Measurements from ENCODE around the gene CIZ1. TPM values are rescaled to one million over a fixed set of nuclear protein-coding genes. Genes with fewer than 3 reads are reported as not detected.

The CIZ1 gene
- total and polyA plus RNA-seq, 2 of the 13 experiments (the other 11 are each of a cell fraction or from before 2014, with no cell fraction given), result 30.6 to 50.3 TPM

- Histone ChIP-seq H3K4me2 (ENCODE audit: low read depth, low read length) (peak overlapping the region; percentile 71), H3K36me3 (replicated peaks in 1 of 2; ENCODE audit: control insufficient read depth in 1 of 2, insufficient read depth in 2 of 2, low read length in 2 of 2) (peaks cover 6 to 26% of the 10 kb centered on the region in 2 experiments; a peak in 4 of 5 replicates), H3K27ac (ENCODE audit: extremely low read length, insufficient read depth, low read length) (peak overlapping the region; percentile 58), H3K79me2 (ENCODE audit: insufficient read depth, low read length) (peaks cover 9% of the 10 kb centered on the region), H3K27me3 (ENCODE audit: control insufficient read depth in 1 of 2, insufficient read depth in 2 of 2, low read length in 2 of 2) (no peaks in the 10 kb centered on the region), H3K9ac (ENCODE audit: insufficient read depth, low read depth, low read length) (peak overlapping the region; percentile 81), H3K9me3 (ENCODE audit: low read length) (no peaks in the 10 kb centered on the region), H3K4me3 (replicated peaks in 1 of 3; ENCODE audit: insufficient read depth in 1 of 3, low read depth in 2 of 3, low read length in 3 of 3) (peak overlapping the region; percentile 75 to 95 (median 82)), H3K4me1 (ENCODE audit: insufficient read depth, low read length) (peaks cover 11% of the 10 kb centered on the region), H2AFZ (ENCODE audit: low read length) (no peak overlapping the region), H4K20me1 (ENCODE audit: insufficient read depth, low read length) (no peaks in the 10 kb centered on the region)
- ChIA-PET POLR2A (interaction anchor here (0.7 to 1.4 kb wide), 5 partner anchors 14 to 38 kb away, joined by 3 to 5 read pairs (median 3); partner anchors contain the start of gene BBLN), CTCF (ENCODE audit: low intra/inter-chr PET ratio, low total read pairs) (interaction anchor here (1.2 kb wide), 1 partner anchor 66 kb away, joined by 3 read pairs; no protein-coding TSS in a partner anchor)
- ATAC-seq (peak; percentile 51), DNase-seq (ENCODE audit: low spot score) (no peak), FAIRE-seq (no peak)
- intact Hi-C loops (cut with micrococcal nuclease; ENCODE audit: unreplicated experiment), result no loop called here
- WGBS (ENCODE audit: low lambda C conversion rate), result 18% methylated on average over 29 of the region's 32 CpGs
- in situ Hi-C loops (cut with HindIII; ENCODE audit: extremely low pct_ligation_motif_present, low pct_unique_long_range_greater_than_20kb), result no loop called here
- TSS peak; percentile 67 for BruUV-seq (replicated peaks)
- TF ChIP-seq EEA1 (CRISPR knock-in tag; IDR thresholded peaks at IDR 0.05; ENCODE audit: borderline replicate concordance), result peak; percentile 40; the same call in 1 of the 2 replicates
- 0 out of 2 replicates have a peak, but pooled peaks have one; percentile 6 for TF ChIP-seq ZBTB2 (CRISPR knock-in tag; IDR thresholded peaks at IDR 0.05; ENCODE audit: low read depth)
- no peak for TF ChIP-seq ZNF776 (CRISPR knock-in tag; IDR thresholded peaks at IDR 0.05)
- no peak for TF ChIP-seq ZNF883 (CRISPR knock-in tag; IDR thresholded peaks at IDR 0.05; ENCODE audit: not compliant biosample characterization)
- TF ChIP-seq ZXDC (CRISPR knock-in tag; IDR thresholded peaks at IDR 0.05), result 0 out of 2 replicates have a peak, but pooled peaks have one; percentile 20
- TF ChIP-seq CENPBD1 (CRISPR knock-in tag; IDR thresholded peaks at IDR 0.05; ENCODE audit: borderline replicate concordance, low read depth), result no peak
- 0 out of 2 replicates have a peak, but pooled peaks have one; percentile 12 for TF ChIP-seq PATZ1 (CRISPR knock-in tag; IDR thresholded peaks at IDR 0.05)
- TF ChIP-seq TCF12 (IDR thresholded peaks at IDR 0.05), result no peak
- 0 out of 2 replicates have a peak, but pooled peaks have one; percentile 2 for TF ChIP-seq TCF12 (CRISPR knock-in tag; IDR thresholded peaks at IDR 0.05)
- no peak for TF ChIP-seq NFIC (IDR thresholded peaks at IDR 0.05; ENCODE audit: low read length)
- TF ChIP-seq ZNF841 (CRISPR knock-in tag; IDR thresholded peaks at IDR 0.05; ENCODE audit: borderline replicate concordance), result 0 out of 2 replicates have a peak, but pooled peaks have one; percentile 17
- no peak for TF ChIP-seq REL (CRISPR knock-in tag; conservative IDR thresholded peaks at IDR 0.05)
- 0 out of 2 replicates have a peak, but pooled peaks have one; percentile 29 for TF ChIP-seq ZNF180 (CRISPR knock-in tag; IDR thresholded peaks at IDR 0.05; ENCODE audit: borderline replicate concordance, low read depth)
- 0 out of 2 replicates have a peak, but pooled peaks have one; percentile 11 for TF ChIP-seq ZNF670 (CRISPR knock-in tag; IDR thresholded peaks at IDR 0.05; ENCODE audit: borderline replicate concordance)
- TF ChIP-seq ZNF292 (CRISPR knock-in tag; IDR thresholded peaks at IDR 0.05; ENCODE audit: borderline replicate concordance, low read depth), result 0 out of 2 replicates have a peak, but pooled peaks have one; percentile 20
Measured at GRCh38 chr9:128190516-128191405, 611 bp downstream of the CIZ1 start.

Measured in HepG2 (cell line).